ENCODE measurements around the gene FXYD5.
"Not testable (repeated sequence)": the region's sequence is repeated elsewhere in the genome, so short reads cannot be mapped to it uniquely, and the experiment has no call there.

The FXYD5 gene

GRCh38 chr19:35146746-35147459, 7.6 kb upstream of the FXYD5 start:
- no peaks in the 10 kb centered on the region for H3K9me3 ChIP-seq
- H3K4me1 ChIP-seq (ENCODE audit: control insufficient read depth in 1 of 2, insufficient read depth in 1 of 2, low read depth in 1 of 2, low read length in 1 of 2), result peaks cover 10 to 21% of the 10 kb centered on the region in 2 experiments
- H3K27me3 ChIP-seq, result peaks cover 44% of the 10 kb centered on the region
- no peak for TF ChIP-seq CTCF (IDR thresholded peaks at IDR 0.05)
- H3K27ac ChIP-seq, result no peak overlapping the region
- H3K4me3 ChIP-seq (ENCODE audit: low read depth in 1 of 2, low read length in 1 of 2), result no peak overlapping the region
- no peaks in the 10 kb centered on the region for H3K36me3 ChIP-seq

GRCh38 chr19:35149463-35149862, 5.1 kb upstream of the FXYD5 start:
- Histone ChIP-seq H3K4me3 (ENCODE audit: low read depth in 1 of 2, low read length in 1 of 2) (no peak overlapping the region), H3K4me1 (ENCODE audit: control insufficient read depth in 1 of 2, insufficient read depth in 1 of 2, low read depth in 1 of 2, low read length in 1 of 2) (peaks cover 18 to 30% of the 10 kb centered on the region in 2 experiments), H3K36me3 (no peaks in the 10 kb centered on the region), H3K27me3 (peaks cover 29% of the 10 kb centered on the region), H3K27ac (no peak overlapping the region), H3K9me3 (no peaks in the 10 kb centered on the region)
- no peak for TF ChIP-seq CTCF (IDR thresholded peaks at IDR 0.05)

DNA sequence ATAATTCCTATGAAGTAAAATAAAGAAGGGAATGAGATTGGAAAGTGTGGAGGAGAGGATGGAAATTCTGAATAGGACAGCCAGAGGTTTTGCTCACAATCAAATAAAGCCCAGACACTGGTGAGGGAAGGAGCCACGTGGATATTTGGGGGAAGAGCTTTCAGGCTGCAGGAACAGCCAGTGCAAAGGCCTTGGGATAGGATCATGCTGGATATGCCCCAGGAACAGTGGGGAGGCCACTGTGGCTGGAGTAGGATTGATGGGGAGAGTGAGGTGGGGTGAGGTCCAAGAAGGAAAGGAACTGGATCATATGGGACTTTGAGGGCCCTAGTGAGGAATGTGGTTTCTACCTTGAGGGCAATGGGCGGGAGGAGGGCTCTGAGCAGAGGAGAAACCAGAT, 4.1 kb upstream of the FXYD5 start:
- TF ChIP-seq CTCF (IDR thresholded peaks at IDR 0.05), result no peak
- Histone ChIP-seq H3K9me3 (no peaks in the 10 kb centered on the region), H3K4me3 (ENCODE audit: low read depth in 1 of 2, low read length in 1 of 2) (no peak overlapping the region), H3K27ac (no peak overlapping the region), H3K4me1 (ENCODE audit: control insufficient read depth in 1 of 2, insufficient read depth in 1 of 2, low read depth in 1 of 2, low read length in 1 of 2) (peaks cover 26 to 35% of the 10 kb centered on the region in 2 experiments), H3K27me3 (peaks cover 19% of the 10 kb centered on the region), H3K36me3 (no peaks in the 10 kb centered on the region)

DNA sequence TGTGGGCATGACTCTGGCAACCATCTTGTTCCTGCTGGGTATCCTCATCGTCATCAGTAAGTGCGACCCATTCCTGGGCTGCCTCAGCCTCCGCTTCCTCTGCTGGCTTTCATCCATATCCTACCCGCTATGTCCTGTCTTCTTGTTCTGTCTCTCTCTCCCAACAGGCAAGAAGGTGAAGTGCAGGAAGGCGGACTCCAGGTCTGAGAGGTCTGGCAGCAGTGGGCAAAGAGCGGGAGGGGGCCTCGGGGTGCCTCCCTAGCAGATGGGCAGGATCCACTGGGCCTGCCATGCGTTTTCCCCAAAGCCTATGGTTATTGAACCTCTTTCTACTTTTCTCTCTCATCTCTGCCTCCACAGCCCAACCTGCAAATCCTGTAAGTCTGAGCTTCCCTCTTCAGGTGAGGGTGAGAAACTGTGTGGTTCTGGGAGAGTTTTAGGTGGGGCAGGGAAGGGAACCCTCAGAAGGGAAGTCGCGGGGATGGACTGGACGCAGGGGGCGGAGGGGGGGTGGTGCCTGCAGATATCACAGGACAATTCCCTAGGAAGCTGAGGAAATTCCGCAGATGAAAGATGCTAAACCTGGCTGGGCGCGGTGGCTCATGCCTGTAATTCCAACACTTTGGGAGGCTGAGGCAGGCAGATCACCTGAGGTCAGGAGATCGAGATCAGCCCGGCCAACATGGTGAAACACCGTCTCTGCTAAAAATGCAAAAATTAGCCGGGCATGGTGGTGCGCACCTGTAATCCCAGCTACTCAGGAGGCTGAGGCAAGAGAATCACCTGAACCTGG, 3.1 kb upstream of the FXYD5 start:
- Histone ChIP-seq H3K27ac (no peak overlapping the region), H3K4me1 (ENCODE audit: control insufficient read depth in 1 of 2, insufficient read depth in 1 of 2, low read depth in 1 of 2, low read length in 1 of 2) (peaks cover 32 to 42% of the 10 kb centered on the region in 2 experiments), H3K4me3 (ENCODE audit: low read depth in 1 of 2, low read length in 1 of 2) (no peak overlapping the region), H3K36me3 (no peaks in the 10 kb centered on the region), H3K27me3 (peaks cover 11% of the 10 kb centered on the region), H3K9me3 (no peaks in the 10 kb centered on the region)
- no peak for TF ChIP-seq CTCF (IDR thresholded peaks at IDR 0.05)

- H3K27me3 ChIP-seq, result peaks cover 11% of the 10 kb centered on the region
- H3K36me3 ChIP-seq, result peaks cover 16% of the 10 kb centered on the region
- not testable (repeated sequence) for H3K27ac ChIP-seq, H3K9me3 ChIP-seq
- peaks cover 32 to 42% of the 10 kb centered on the region in 2 experiments for H3K4me1 ChIP-seq (ENCODE audit: control insufficient read depth in 1 of 2, insufficient read depth in 1 of 2, low read depth in 1 of 2, low read length in 1 of 2)
- H3K4me3 ChIP-seq (ENCODE audit: low read depth in 1 of 2, low read length in 1 of 2), result peak overlapping the region in 1 of 2 experiments; percentile 82
Observed at GRCh38 chr19:35153129-35153522, 1.4 kb upstream of the FXYD5 start.
